Vagina (tissue), 2 donors: ENCODE measurements around the gene CEBPA. TPM values are rescaled to one million over a fixed set of nuclear protein-coding genes. Genes with fewer than 3 reads are reported as not detected.

Experiments used
- DNase-seq, 2 donors: peaks; one replicate each; pipeline ENCODE4 v3.0.0-alpha.2; 2017; ENCODE audit errors: extremely low spot score in 2 of 2
- H3K27ac ChIP-seq: fragments of 200-600 bp; sonication (generic); one replicate; pipeline ENCODE4 v1.5.1; 2019
- H3K27me3 ChIP-seq: fragments of 200-600 bp; sonication (generic); one replicate; pipeline ENCODE4 v1.5.1; 2019
- H3K36me3 ChIP-seq, 2 donors: fragments of 200-600 bp; sonication (generic); one replicate each; pipeline ENCODE4 v1.5.1; 2017 to 2019
- H3K4me1 ChIP-seq: fragments of 200-600 bp; sonication (generic); one replicate; pipeline ENCODE4 v1.5.1; 2019
- H3K4me3 ChIP-seq, 2 donors: fragments of 200-600 bp; sonication (generic); 1 replicate in 1 of 2; 2 replicates in 1 of 2; pipeline ENCODE4 v1.5.1; 2016 to 2019
- H3K9me3 ChIP-seq: fragments of 200-600 bp; sonication (generic); one replicate; pipeline ENCODE4 v1.5.1; 2019
- POLR2A ChIP-seq, 2 donors: fragments of 450-650 bp; IDR thresholded peaks; one replicate each; pipeline ENCODE4 v1.6.1; 2017; ENCODE audit warnings: antibody characterized with exemption in 2 of 2, mild to moderate bottlenecking in 2 of 2, moderate library complexity in 2 of 2
- POLR2AphosphoS5 ChIP-seq, 2 donors: sonication (generic); formaldehyde crosslinking; IDR thresholded peaks; one replicate each; pipeline ENCODE4 v1.9.0; 2017; ENCODE audit warnings: antibody characterized with exemption in 2 of 2, mild to moderate bottlenecking in 2 of 2, low read depth in 1 of 2; ENCODE audit not compliant: insufficient read depth in 1 of 2
- intact Hi-C: fragments of 100-400 bp; cut with DNase I; formaldehyde crosslinking; loops from one replicate; pipeline ENCODE4 v1.15.1; 2023
- total RNA-seq: library from RNA; depleted of rRNA; stranded (reverse); fragments of >200 nt; gene quantifications from one replicate; pipeline ENCODE4 v1.2.3, GENCODE V29; 2016
- TF ChIP-seq, protein P1 (sequence below), 3 experiments: fragments of 450-650 bp in 2 of 3; fragments of 200-600 bp in 1 of 3; sonication (generic) in 1 of 3; IDR thresholded peaks; one replicate each; pipeline ENCODE4 v1.5.1; 2017 to 2019; ENCODE audit warnings: antibody characterized with exemption in 3 of 3, mild to moderate bottlenecking in 2 of 3, moderate library complexity in 2 of 3

Gene CEBPA
- total RNA-seq, 1 donor from 2014 or later = 38.3 TPM

GRCh38 chr19:33310606-33311325 is 8.4 kb upstream of the CEBPA start:
- no peak overlapping the region for H3K27ac ChIP-seq

DNA sequence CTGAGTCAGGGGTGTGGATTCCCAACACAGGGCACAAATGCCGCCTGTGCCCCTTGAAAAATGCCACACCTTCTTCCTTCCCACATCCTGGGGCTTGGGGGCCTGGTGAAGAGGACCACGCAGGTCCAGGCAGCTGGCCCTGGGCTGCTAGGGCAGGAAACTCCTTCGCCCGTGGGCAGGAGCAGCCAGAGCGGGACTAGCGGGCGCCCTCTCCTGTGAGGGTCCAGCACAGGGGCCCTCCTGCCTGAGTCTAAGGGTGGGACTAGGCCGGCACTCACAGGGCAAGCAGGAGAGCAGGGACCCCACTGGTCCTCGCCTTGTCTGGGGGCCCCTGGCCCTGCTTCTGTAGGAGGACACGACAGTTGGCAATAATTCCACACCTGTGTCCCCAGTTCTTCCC is 7.5 kb upstream of the CEBPA start:
- no peaks in the 10 kb centered on the region for H3K27me3 ChIP-seq
- peaks cover 4% of the 10 kb centered on the region for H3K4me1 ChIP-seq
- H3K27ac ChIP-seq = no peak overlapping the region
- TF ChIP-seq, protein P1, sequence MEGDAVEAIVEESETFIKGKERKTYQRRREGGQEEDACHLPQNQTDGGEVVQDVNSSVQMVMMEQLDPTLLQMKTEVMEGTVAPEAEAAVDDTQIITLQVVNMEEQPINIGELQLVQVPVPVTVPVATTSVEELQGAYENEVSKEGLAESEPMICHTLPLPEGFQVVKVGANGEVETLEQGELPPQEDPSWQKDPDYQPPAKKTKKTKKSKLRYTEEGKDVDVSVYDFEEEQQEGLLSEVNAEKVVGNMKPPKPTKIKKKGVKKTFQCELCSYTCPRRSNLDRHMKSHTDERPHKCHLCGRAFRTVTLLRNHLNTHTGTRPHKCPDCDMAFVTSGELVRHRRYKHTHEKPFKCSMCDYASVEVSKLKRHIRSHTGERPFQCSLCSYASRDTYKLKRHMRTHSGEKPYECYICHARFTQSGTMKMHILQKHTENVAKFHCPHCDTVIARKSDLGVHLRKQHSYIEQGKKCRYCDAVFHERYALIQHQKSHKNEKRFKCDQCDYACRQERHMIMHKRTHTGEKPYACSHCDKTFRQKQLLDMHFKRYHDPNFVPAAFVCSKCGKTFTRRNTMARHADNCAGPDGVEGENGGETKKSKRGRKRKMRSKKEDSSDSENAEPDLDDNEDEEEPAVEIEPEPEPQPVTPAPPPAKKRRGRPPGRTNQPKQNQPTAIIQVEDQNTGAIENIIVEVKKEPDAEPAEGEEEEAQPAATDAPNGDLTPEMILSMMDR (IDR thresholded peaks at IDR 0.05) = no peak
- TF ChIP-seq POLR2A (IDR thresholded peaks at IDR 0.05) (no peak), POLR2AphosphoS5 (IDR thresholded peaks at IDR 0.05; ENCODE audit: insufficient read depth in 1 of 2, low read depth in 1 of 2) (no peak)
- H3K36me3 ChIP-seq = no peaks in the 10 kb centered on the region
- intact Hi-C loops = no loop called here
- no peak for DNase-seq
- H3K9me3 ChIP-seq = no peaks in the 10 kb centered on the region
- no peak overlapping the region for H3K4me3 ChIP-seq

More at GRCh38 chr19:33310606-33311325, 8.4 kb upstream of the CEBPA start:
- no peaks in the 10 kb centered on the region for H3K27me3 ChIP-seq
- H3K4me1 ChIP-seq = no peaks in the 10 kb centered on the region
- no peak overlapping the region for H3K4me3 ChIP-seq
- intact Hi-C loops = no loop called here
- TF ChIP-seq POLR2A (IDR thresholded peaks at IDR 0.05) (no peak), POLR2AphosphoS5 (IDR thresholded peaks at IDR 0.05; ENCODE audit: insufficient read depth in 1 of 2, low read depth in 1 of 2) (no peak)
- TF ChIP-seq, protein P1 (IDR thresholded peaks at IDR 0.05) = no peak
- no peaks in the 10 kb centered on the region for H3K9me3 ChIP-seq
- no peaks in the 10 kb centered on the region for H3K36me3 ChIP-seq
- DNase-seq = no peak

- intact Hi-C loops = no loop called here
- Histone ChIP-seq H3K4me1 (peaks cover 18% of the 10 kb centered on the region), H3K9me3 (no peaks in the 10 kb centered on the region), H3K27ac (no peak overlapping the region), H3K27me3 (no peaks in the 10 kb centered on the region), H3K36me3 (no peaks in the 10 kb centered on the region), H3K4me3 (no peak overlapping the region)
- no peak for DNase-seq
- TF ChIP-seq POLR2A (IDR thresholded peaks at IDR 0.05) = no peak
- no peak for TF ChIP-seq POLR2AphosphoS5 (IDR thresholded peaks at IDR 0.05; ENCODE audit: insufficient read depth in 1 of 2, low read depth in 1 of 2)
- TF ChIP-seq, protein P1 (IDR thresholded peaks at IDR 0.05) = no peak
Measured at GRCh38 chr19:33306853-33307792, 4.8 kb upstream of the CEBPA start.

DNA sequence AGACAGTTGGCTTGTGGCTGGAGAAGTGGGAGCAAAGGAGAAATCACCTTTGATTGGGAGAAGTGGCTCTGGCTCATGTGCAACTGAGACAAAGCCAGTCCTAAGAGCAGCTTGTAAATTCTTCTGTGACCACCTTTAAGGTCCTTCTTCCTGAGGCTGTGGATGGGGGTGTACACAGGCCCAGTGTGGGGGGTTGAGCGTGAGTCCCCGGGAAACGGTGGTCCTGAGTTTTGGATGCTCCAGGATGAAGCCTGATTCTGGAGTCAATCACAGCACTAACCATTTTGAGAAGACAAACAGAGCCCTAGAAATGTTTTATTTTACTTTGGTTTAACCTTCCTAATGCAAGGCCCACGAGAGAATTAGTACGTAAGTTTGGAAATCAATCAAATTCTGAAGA is 3.9 kb upstream of the CEBPA start:
- no peaks in the 10 kb centered on the region for H3K9me3 ChIP-seq
- H3K36me3 ChIP-seq = no peaks in the 10 kb centered on the region
- H3K4me3 ChIP-seq = no peak overlapping the region
- intact Hi-C loops = no loop called here
- no peak for TF ChIP-seq POLR2A (IDR thresholded peaks at IDR 0.05)
- TF ChIP-seq, protein P1 (IDR thresholded peaks at IDR 0.05) = no peak
- no peak for TF ChIP-seq POLR2AphosphoS5 (IDR thresholded peaks at IDR 0.05; ENCODE audit: insufficient read depth in 1 of 2, low read depth in 1 of 2)
- H3K27me3 ChIP-seq = no peaks in the 10 kb centered on the region
- no peak overlapping the region for H3K27ac ChIP-seq
- no peak for DNase-seq
- peaks cover 19% of the 10 kb centered on the region for H3K4me1 ChIP-seq
